HG02678 (cell line): ENCODE measurements around the gene SLC22A5.

Experiments used
- ATAC-seq: cut with Tn5 transposase; IDR thresholded peaks from one replicate; pipeline ENCODE4 v1.9.1; 2021; ENCODE audit warnings: mild to moderate bottlenecking, moderate library complexity; ENCODE audit not compliant: unreplicated experiment

SLC22A5 gene

DNA sequence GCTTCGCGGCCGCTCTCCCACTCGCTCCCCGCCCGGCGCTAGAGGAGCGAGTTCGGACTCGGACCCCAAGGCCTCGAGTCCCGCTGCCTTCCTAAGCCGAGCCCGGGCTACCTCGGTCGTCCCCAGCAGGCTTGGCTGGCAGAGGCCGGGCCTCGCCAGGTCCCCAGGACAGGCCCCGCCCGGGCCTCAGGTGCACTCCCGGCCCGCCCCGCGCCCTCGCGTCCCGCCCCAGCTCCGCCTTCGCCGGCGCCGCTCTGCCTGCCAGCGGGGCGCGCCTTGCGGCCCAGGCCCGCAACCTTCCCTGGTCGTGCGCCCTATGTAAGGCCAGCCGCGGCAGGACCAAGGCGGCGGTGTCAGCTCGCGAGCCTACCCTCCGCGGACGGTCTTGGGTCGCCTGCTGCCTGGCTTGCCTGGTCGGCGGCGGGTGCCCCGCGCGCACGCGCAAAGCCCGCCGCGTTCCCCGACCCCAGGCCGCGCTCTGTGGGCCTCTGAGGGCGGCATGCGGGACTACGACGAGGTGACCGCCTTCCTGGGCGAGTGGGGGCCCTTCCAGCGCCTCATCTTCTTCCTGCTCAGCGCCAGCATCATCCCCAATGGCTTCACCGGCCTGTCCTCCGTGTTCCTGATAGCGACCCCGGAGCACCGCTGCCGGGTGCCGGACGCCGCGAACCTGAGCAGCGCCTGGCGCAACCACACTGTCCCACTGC lies at the start of gene SLC22A5:
Gene SLC22A5, plus strand, starts transcription at position 237 of the 707 bp plus-strand sequence. Its CDS starts 263 bp downstream, at position 500.
- ATAC-seq, result peak; percentile 92

- ATAC-seq, result no peak
Measured at GRCh38 chr5:132319975-132320374, 49.5 kb upstream of the SLC22A5 start.

DNA sequence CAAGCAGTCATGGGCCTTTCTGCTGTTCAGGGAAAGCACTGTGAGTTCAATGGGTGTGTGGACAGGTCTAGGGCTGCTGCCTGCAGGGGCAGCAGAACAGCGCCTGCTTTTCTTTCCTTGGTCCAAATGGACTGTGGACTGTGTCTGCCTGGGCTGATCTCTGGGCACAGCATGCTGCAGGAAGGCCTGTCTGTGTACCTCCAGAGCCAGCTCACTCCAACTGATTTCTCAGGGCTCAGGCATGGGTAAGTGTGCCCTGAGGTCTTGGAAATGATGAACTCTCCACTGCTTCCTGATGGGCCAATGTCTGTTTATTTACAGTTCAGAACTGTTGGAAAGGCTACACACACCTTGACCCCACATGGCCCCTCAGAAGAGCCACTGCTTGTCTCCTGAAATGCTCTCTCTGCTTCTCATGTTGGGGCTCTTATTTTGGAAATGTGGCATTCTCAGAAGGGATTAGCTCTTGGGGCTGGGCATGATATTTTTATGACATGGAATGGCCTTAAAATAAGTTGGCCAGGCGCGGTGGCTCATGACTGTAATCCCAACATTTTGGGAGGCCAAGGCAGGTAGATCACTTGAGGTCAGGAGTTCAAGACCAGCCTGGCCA lies 48.3 kb upstream of the SLC22A5 start:
- no peak for ATAC-seq

- ATAC-seq, result no peak
Measured at GRCh38 chr5:132322266-132322665, 47.2 kb upstream of the SLC22A5 start.

DNA sequence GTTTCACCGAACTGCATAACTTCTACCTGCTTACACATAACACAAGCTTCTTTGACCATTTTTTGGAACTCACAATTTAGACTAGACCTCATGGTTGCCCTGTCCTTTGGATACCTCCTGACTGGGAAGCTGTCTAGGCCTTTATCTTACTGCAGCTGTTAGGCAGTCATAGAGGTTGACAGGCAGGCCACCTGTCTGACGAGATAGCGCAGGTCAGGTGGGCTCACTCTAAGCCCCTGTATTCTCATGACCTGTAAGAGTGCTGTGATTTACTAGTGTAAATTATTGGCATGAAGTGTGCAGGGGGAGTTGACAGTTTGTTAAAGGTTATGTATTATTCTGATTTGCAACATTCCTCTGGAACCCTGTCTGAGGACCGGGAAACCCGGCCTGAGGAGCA lies 46.3 kb upstream of the SLC22A5 start:
- no peak for ATAC-seq

GRCh38 chr5:132325691-132326090 lies 43.8 kb upstream of the SLC22A5 start:
- ATAC-seq, result no peak

GRCh38 chr5:132327252-132327955 lies 42.1 kb upstream of the SLC22A5 start:
- no peak for ATAC-seq

- ATAC-seq, result no peak
Measured at GRCh38 chr5:132334812-132335211, 34.7 kb upstream of the SLC22A5 start.

- no peak for ATAC-seq
Measured at GRCh38 chr5:132335402-132335801, 34.1 kb upstream of the SLC22A5 start.

GRCh38 chr5:132339502-132339901 lies 30.0 kb upstream of the SLC22A5 start:
- ATAC-seq, result no peak

DNA sequence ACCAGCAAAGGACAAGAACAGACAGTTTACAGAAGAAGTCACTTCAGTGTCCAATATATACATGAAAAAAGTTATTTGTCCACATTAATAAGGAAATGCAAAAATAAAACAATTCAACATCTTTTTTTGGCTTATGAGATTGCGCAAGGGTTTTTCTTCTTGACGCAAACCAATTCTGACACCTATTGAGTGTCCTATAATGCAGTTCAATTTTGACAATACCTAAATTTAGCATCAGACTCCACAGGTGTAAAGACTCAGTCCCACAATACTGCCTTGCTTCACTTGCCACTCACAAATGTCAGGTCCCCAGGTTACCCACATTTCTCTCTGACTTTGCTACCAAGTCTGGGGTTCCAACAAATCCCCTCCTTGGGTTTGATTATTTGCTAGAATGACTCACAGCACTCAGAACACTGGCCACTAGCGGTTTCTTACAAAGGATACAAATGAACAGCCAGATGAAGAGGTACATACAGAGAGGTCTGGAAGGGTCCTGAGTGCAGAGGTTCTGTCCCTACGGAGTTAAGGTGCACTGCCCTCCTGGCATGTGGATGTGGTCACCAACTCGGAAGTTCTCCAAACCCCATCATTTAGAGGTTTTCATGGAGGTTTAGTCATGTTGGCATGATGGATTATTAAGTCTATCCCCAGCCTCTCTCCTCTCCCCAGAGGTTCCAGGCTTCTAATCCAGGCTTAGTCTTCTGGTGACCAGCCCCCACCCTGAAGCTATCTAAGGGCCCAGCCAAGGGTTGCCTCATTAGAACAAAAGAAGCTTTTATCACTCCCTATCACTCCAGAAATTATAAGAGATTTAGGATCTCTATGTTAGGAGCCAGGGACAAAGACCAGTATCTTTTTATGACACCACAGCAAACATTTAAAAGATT lies 27.0 kb upstream of the SLC22A5 start:
- no peak for ATAC-seq

GRCh38 chr5:132344775-132345514 lies 24.6 kb upstream of the SLC22A5 start:
- no peak for ATAC-seq

- no peak for ATAC-seq
Measured at GRCh38 chr5:132353486-132353995, 16.0 kb upstream of the SLC22A5 start.

- ATAC-seq, result no peak
Measured at GRCh38 chr5:132354381-132355139, 14.9 kb upstream of the SLC22A5 start.

- ATAC-seq, result no peak
Measured at GRCh38 chr5:132355140-132355765, 14.3 kb upstream of the SLC22A5 start.

- no peak for ATAC-seq
Measured at GRCh38 chr5:132358775-132359174, 10.7 kb upstream of the SLC22A5 start.

DNA sequence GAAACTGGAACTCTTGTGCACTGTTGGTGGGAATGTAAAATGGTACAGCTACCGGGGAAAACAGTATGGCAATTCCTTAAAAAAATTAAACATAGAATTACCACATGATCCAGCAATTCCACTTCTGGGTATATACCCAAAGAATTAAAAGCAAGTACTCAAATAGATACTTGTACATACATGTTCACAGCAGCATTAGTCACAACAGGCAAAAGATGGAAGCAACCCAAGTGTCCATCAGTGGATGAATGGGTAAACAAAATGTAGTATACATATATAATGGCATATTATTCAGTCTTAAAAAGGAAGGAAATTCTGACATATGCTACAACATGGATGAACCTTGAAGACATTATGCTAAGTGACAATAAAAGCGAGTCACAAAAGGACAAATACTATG lies 7.4 kb upstream of the SLC22A5 start:
- no peak for ATAC-seq

DNA sequence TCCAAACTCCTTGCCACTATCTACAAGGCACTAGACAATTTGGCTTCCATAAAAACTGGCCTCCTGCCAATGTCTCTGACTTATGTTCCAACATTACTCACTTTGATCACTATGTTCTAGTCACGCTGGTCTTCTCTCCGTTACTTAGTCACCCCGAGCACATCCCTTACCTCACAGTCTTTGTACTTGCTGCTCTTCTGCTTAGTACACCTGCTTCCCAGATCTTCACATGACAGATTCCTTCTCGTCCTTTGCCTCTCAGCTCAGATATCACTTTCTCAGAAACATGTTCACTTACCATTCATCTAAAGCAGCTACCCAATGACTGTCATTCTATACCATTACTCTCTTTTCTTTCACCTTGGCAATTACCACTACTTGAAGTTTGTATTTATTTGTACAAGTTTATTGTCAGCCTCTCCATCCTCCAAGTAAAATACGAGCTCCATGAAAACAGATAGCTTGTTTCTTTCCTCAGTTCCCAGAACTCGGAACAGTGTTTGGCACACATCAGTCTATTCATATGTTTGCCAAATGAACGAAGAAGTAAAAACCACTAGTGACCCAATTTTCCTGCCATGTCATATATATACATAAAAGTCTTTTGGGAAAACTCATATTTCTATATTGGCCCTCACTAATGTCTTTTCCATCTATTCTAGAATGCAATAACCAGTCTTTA lies 5.9 kb upstream of the SLC22A5 start:
- ATAC-seq, result no peak
